MV-4-11 (cell line): ENCODE results near the gene SAP30.

Experiments
- DNase-seq: peaks from one replicate; lab custom pipeline; 2025; lab: John Stamatoyannopoulos, UW

SAP30 gene

DNA sequence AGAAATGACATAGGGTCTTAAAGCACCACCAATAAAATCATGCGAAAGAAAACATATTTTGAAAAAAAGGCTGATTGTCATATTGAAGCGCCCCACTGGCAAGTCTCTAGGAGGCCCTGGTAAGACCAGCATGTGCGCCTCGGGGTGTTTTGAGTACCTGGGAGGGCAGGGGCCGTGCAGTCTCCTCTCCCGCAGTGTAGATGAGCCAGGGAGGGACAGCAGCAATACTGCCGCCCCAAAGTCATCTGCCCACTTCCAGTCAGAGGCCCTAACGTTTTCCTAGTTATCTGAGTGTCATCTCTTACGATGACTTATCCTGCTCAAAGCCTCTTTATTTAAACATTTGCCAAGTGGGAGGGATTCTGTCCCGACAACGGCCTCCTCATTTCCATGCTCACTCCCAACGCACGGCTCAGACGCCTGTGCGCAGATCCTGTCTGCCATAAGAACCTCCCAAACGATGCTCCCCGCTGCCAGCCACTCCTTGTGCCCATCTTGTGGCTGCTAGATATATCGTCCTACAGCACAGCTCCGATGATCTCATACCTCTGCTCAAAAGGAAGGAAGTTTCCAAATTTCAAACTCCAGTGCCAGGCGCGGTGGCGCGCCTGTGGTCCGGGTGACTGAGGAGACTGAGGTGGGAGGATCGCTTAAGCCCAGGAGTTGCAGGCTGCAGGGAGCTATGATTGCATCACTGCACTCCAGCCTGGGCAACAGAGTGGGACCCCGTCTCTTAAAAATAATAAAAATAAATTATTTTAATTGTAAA, 45.3 kb downstream of the SAP30 start:
- DNase-seq = peak; percentile 97

GRCh38 chr4:173417833-173418232, 47.1 kb downstream of the SAP30 start:
- no peak for DNase-seq

DNA sequence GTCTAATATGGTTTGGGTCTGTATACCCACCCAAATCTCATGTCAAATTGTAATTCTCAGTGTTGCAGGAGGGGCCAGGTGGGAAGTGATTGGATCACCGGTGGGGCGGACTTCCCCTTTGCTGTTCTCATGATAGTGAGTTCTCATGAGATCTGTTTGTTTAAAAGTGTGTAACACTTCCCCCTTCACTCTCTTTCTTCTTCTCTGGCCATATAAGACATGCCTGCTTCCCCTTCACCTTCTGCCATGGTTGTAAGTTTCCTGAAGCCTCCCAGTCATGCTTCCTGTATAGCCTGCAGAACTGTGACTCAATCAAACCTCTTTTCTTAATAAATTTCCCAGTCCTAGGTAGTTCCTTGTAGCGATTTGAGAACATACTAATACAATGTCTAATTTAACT, 47.9 kb downstream of the SAP30 start:
- DNase-seq = peak; percentile 55

GRCh38 chr4:173420324-173420752, 49.6 kb downstream of the SAP30 start:
- peak; percentile 14 for DNase-seq

DNA sequence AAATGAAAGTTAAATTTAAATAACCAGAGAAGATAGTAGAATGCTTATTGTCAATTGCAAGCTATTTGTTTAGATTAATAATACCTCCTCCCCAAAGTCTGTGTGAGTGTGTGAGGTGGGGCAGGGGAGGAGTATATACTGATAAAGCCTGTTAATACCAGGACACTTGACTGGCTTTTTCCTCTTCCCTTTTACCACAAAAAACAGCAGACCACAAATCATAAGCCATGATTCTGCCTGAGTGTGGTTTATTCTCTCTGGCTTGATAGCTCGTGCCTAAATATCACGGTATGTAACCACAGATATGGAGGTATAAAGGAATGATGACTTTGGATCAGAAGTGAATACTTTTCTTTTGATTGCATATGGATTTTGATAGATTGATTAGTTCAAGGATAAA, 50.0 kb downstream of the SAP30 start:
- no peak for DNase-seq

- DNase-seq = no peak
Measured at GRCh38 chr4:173424899-173425805, 54.4 kb downstream of the SAP30 start.

DNA sequence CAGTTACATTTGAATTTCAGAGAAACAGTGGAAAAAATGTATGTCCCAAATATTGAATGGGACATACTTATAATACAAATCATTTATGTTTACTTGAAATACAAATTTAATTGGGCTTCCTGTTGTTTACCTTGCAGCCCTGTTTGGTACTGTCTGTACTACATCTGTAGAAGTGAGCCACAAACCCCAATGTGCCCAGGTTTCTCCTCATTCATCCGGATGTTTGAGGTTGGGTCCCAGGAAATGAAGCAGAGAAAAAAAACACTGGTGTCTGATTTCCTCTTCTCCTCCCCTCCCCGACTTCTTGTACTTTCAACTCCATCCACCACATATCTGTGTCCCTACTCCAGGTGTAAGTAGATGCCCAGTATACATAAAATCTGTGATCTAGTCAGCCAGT, 55.3 kb downstream of the SAP30 start:
- no peak for DNase-seq
